Activated CD4-positive, alpha-beta T cell treated with anti-CD3 and anti-CD28 coated beads, Interleukin-2, amount 50 U/mL, for 4 hours (primary cell): ENCODE data around the gene SRRM3.
A peak's percentile ranks its signal among the peaks of the same experiment; 100 is the strongest.
"Not testable (repeated sequence)": the region's sequence is repeated elsewhere in the genome, so short reads cannot be mapped to it uniquely, and the experiment has no call there.

Experiments
- DNase-seq, 2 experiments: peaks; one replicate each; pipeline ENCODE4 v3.0.0-alpha.2; 2020

SRRM3 gene

DNA sequence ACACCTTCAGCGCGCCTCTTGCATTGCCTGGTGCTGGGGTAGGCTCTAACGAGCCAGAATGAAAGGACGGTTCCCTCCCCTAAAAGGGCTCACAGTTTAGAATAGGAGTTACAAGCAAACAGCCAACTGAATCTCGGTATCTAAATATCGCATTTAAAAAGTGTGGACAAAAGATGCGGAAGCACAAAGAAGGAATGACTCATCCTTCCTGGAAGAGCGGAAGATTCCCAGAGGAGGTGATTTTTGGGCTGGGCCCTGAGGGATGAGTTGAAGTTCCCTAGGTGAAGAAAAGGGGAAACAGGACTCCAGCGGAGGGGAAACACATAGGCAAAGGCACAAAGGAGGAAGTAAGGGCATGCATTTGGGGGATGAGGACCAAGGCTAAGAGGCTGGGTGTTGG, 29.9 kb downstream of the SRRM3 start:
- no peak for DNase-seq

DNA sequence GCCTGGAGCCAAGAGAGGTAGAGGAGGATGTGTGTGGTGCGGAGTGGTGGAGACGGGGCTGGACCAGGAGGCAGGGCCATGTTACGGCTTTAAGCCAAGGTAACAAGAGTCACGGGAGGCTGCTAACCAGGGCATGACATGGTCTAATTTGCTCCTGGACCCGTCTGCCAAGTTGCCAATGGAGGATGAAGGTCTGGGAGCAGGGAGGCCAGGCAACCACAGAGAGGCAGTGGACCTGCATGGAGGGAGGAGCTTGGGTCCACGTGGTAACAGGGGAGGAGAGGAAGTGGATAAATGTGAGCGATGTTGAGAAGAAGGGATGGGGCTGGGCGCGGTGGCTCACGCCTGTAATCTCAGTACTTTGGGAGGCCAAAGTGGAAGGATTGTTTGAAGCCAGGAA, 31.0 kb downstream of the SRRM3 start:
- DNase-seq, result no peak

GRCh38 chr7:76233538-76234281, 32.0 kb downstream of the SRRM3 start:
- no peak for DNase-seq

DNA sequence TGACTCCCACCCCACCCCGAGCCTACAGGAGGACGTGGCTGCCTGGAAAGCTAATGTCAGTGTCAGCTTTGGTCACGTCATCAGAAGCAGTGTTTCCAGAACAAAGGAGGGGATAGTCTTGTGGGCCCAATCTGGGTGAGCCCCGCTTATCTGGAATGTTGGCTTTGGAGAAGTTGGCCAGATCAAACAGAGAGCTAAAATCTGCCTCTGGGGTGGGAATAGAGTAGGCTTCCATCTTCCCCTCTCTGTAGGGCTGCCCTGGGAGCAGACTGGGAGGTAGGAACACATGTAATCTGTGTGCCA, 32.5 kb downstream of the SRRM3 start:
- no peak for DNase-seq

DNA sequence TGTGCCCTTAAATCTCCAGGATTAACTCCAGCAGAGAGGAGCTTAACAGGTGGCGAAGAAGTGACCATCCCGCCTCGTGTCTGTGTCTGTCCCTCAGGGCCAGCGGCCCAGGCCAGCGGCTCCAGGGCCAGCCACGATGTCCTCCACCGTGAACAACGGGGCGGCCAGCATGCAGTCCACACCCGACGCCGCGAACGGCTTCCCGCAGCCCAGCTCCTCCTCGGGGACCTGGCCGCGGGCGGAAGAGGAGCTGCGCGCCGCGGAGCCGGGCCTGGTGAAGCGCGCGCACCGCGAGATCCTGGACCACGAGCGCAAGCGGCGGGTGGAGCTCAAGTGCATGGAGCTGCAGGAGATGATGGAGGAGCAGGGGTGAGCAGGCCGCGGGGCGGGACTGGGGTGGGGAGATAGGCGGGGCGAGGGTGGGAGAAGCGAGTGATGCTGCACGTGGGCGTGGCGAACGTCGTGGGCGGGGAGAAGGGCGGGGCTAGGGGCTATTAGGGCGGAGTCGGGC, 33.3 kb downstream of the SRRM3 start:
- DNase-seq, result peak; percentile 66 to 69

DNA sequence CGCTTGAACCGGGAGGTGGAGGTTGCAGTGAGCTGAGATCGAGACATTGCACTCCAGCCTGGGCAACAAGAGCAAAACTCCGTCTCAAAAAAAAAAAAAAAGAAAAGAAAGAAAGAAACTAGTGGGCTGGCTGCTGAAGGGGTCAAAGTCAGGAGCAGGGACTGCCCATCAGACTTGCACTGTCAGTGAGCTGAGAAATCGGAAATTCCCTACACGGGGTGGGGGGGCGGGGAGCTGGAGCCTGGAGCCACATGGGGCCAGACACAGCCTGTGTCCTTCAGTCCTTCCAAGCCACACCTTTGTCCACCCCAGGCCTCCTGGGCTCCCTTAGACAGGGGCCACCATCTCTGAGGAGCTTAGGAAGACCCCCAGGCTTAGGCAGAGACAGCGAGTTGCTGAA, 34.5 kb downstream of the SRRM3 start:
- DNase-seq, result no peak

DNA sequence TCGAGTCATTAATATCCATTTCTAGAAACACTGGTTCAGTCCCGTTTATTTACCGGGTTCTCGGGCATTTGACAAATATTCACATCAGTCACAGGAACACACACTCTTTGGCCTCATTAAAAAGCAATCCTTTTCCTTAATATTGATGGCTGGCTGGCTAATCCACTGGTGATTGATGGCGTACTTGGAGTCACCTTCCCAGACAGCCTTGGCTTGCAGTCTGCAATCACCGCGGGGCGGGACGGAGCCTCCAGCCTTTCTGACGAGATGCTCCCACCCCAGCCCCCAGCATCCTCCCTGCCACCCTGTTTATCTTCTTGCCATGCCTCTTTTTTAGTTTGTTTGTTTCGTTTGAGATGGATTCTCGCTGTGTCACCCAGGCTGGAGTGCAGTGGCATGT, 36.6 kb downstream of the SRRM3 start:
- no peak for DNase-seq

DNA sequence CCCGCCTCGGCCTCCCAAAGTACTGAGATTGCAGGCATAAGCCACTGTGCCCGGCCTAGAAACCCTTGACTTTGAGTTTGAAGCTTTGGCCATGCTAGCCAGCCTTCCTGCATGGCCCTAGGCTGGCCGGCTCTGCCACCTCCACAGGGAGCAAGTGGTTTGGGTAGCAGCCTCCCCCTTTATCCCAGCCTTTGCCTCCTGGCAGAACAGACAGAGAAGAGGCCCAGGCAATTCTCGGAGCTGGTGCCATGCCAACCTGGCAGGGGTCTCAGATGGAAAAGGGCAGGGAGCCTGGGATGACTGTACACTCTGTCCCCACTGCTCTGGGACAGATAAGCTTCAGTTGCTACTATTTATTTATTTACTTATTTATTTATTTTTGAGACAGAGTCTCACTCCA, 39.4 kb downstream of the SRRM3 start:
- no peak for DNase-seq

DNA sequence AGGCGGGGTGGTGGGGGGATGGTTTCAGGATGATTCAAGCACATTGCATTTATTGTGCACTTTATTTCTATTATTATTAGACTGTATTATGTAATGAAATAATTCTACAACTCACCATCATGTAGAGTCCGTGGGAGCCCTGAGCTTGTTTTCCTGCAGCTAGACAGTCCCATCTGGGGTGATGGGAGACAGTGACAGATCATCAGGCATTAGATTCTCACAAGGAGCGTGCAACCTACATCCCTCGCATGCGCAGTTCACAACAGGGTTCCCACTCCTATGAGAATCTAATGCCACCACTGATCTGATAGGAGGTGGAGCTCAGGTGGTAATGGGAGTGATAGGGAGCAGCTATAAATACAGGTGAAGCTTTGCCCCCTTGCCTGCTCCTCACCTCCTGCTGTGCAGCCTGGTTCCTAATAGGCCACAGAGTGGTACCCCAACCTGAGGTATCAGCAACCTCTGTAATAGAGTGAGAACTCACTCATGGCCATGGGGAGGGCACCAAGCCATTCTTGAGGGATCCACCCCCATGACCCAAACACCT, 40.9 kb downstream of the SRRM3 start:
- not testable (repeated sequence) for DNase-seq

DNA sequence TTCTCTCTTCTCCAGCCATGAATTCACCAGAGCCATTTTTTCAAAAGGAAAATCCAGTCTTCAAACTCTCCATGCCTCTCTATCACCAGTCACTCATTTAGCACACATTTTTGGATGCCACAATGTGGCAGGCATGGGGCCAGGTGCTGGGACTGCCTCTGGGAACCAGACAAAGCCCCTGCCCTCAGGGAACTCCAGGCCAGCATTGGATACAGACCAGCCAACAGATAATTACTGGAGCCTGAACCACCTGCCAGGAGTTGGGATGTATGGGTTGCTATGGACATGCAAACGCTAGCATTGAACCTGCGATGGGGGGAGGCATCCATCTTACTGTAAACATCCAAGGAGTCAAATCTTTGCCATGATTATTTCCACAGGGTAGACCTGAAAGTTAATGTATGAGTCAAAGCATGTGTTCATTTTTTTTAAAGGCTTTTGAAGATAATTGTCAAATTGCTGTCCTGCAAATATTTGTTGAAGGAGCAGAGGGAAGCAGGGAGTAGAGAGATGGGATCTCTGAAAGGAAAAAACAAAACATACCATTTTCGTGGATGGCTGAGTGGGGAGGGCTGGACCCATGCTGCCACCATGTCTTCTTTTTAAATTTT, 43.2 kb downstream of the SRRM3 start:
- no peak for DNase-seq

DNA sequence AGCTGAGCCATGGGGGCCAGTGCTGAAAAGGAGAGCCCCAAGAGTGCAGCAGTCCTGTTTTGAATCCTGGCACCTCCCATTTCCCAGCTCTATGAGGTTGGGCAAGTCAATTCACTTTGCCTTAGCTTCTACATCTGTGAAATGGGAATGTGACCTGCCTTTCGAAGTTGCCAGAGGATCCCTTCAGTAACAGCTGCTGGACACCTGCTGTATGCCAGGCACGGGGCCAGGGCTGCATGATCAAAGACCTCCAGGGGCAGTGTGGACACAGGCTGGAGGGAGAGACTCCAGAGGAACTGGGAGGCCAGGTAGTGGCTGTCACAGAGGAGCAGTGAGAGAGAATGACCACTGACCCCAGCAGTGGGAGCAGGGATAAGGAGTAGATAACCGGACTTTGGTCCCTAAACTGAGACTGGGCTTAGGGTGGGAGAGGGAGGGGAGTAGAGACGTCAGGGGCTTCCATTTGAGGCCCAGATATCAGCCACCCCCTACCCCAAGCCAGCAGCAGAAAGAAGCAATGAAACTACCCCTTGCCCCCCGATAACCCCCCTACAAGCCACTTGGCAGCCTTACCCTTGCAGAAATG, 45.2 kb downstream of the SRRM3 start:
- DNase-seq, result no peak

DNA sequence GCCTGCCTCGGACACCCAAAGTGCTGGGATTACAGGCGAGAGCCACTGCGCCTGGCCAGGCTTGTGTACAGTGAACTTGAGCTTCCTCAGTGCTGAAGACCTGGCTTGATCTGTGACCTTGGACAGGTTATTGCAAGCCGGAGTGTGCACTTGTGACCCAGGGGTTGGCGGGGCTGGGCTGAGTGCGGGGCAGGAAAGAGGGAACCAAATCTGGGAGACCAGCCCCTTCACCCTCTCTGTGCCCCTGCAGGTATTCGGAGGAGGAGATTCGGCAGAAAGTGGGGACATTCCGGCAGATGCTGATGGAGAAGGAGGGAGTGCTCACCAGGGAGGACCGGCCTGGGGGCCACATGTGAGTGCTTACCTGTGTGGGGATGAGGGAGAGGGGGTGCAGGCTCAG, 46.2 kb downstream of the SRRM3 start:
- DNase-seq, result no peak

GRCh38 chr7:76252021-76252420, 50.3 kb downstream of the SRRM3 start:
- no peak for DNase-seq

GRCh38 chr7:76254781-76255180, 53.1 kb downstream of the SRRM3 start:
- DNase-seq, result no peak

DNA sequence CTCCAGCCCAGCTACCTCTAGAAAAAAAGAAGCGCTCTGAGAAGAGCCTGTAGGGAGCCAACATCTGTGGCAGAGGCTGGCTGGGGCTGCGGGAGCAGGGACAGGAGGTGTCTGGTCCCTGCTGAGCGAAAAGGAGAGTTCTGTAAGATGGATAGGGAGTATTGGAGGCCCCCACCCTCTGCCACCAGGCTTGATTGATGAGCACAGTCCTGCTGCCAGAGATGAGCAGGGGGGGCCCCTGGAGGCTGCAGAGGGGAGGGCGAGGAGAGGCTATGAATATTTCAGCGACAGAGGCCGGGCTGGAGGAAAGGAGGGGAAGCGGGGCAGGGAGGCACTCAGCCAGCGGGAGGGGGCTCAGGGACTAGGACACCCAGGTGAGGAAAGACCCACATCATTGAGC, 56.3 kb downstream of the SRRM3 start:
- no peak for DNase-seq

DNA sequence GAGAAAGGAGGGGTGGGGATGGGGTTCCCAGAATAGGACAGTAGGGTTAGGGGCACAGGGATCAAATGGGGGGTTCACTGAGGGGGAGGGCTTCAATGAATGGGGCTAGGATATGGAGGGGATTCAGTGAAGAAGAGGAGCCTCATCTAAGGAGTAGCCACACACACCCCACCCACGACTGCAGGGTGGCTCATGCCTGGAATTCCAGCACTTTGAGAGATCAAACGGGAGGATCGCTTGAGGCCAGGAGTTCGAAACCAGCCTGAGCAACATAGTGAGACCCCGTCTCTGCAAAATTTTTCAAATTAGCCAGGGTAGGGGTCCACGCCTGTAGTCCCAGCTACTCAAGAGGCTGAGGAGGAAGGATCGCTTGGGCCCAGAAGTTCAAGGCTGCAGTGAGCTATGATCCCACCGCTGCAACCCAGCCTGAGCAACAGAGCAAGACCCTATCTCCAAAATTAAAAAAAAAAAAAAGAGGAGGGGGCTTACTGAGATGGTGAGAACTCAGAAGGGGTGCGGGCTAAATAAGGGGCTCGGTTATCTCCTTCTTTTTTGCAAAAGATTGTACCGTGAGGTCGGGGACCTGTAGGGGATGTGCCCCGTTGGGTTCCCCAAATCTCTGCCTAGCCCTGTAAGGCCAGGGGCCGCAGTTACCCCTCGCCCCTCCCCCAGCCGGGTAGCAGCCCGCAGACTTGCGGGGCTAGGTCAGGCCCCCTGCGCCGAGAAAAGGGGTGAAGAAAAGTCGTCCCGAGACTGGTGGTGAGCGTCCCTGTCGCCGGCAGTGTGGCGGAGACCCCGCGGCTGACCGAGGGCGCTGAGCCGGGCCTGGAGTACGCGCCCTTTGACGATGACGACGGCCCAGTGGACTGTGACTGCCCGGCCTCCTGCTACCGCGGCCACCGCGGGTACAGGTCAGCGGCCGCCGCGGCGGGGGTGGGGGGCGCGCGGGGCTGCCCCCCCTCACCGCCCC, 57.7 kb downstream of the SRRM3 start:
- DNase-seq, result no peak

DNA sequence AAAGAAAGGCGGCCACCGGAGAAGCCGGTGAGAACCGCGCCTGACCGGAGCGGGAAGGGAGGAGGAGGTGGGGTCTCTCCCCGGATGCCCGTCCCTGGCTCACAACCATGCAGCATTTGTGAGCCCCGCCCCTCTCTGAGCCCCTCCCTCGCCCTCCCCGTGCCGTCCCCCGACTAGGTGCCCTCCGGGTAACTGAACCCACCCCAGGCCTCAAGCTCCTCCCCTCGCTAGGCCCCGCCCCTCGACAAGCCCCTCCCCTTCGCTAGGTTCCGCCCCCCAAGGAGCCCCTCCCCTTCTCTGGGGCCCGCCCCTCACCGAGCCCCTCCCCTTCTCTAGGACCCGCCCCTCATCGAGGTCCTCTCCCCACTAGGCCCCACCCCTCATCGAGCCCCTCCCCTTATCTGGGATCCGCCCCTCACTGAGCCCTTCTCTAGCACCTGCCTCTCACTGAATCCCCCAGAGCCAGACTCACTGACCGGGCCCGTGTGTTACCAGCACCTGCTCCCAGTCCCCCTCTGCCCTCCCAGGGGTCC, 58.5 kb downstream of the SRRM3 start:
- DNase-seq, result peak; percentile 30

- no peak for DNase-seq
These were observed 59.6 kb downstream of the SRRM3 start for GRCh38 chr7:76261329-76261728.

- DNase-seq, result no peak
These were observed 60.2 kb downstream of the SRRM3 start for GRCh38 chr7:76261931-76262330.

- peak in 1 of 2 experiments; percentile 18 for DNase-seq
These were observed 61.1 kb downstream of the SRRM3 start for GRCh38 chr7:76262683-76263402.

DNA sequence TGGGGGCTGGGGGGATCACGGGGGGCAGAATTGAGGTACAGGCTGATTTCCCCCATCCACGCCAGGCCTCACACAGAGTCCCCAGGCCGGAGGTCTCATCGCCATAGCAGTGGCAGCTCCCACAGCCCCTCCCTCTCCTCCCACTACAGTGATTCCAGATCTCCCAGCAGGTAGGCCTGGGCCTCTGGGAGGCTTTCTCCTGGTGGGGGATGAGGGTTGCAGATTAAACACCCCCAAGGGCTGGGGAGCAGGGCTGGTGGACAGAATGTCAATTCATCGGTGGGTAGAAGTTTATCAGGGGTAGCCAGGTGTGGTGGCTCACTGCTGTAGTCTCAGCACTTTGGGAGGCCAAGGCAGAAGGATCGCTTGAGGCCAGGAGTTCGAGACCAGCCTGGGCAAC, 63.6 kb downstream of the SRRM3 start:
- no peak for DNase-seq
